AG09319 (cell line): ENCODE data around the gene DCLK2.

Experiments used
- DNase-seq: peaks from one replicate; pipeline ENCODE4 v3.0.0-alpha.2; 2010; ENCODE audit warnings: low read depth; ENCODE audit errors: extremely low read depth
- CTCF ChIP-seq: IDR thresholded peaks from 2 replicates; pipeline ENCODE4 v1.5.1; 2011; ENCODE audit warnings: low read depth, mild to moderate bottlenecking, inconsistent platforms, low read length, moderate library complexity

The DCLK2 gene

GRCh38 chr4:150297861-150298474 lies 219.7 kb downstream of the DCLK2 start:
- peak; percentile 49 for DNase-seq
- TF ChIP-seq CTCF = peak; percentile 67

GRCh38 chr4:150299816-150300215 lies 221.6 kb downstream of the DCLK2 start:
- no peak for DNase-seq
- no peak for TF ChIP-seq CTCF

GRCh38 chr4:150302553-150302952 lies 224.3 kb downstream of the DCLK2 start:
- peak; percentile 91 for DNase-seq
- no peak for TF ChIP-seq CTCF

- no peak for DNase-seq
- TF ChIP-seq CTCF = no peak
These were observed 227.8 kb downstream of the DCLK2 start for GRCh38 chr4:150305995-150306394.

GRCh38 chr4:150306719-150307118 lies 228.5 kb downstream of the DCLK2 start:
- no peak for DNase-seq
- TF ChIP-seq CTCF = no peak
